ENCODE results near the gene UBTD2.

Gene UBTD2

GRCh38 chr5:172187118-172188032 is 96.2 kb downstream of the UBTD2 start:
- peak overlapping the region; percentile 93 for H3K4me3 ChIP-seq (ENCODE audit: low read depth, low read length)
- CTCF ChIA-PET, result interaction anchor here (0.5 to 5.4 kb wide), 26 partner anchors 8 to 276 kb away, joined by 3 to 114 read pairs (median 12); no protein-coding TSS in a partner anchor
- DNase-seq (ENCODE audit: low read depth, low spot score), result peak; percentile 23
- TF ChIP-seq CTCF (IDR thresholded peaks at IDR 0.05; ENCODE audit: insufficient read depth, low read length, missing control alignments), result peak; percentile 17
- POLR2A ChIA-PET, result interaction anchor here (0.6 to 3.0 kb wide), 8 partner anchors 14 to 123 kb away, joined by 3 to 14 read pairs (median 4); no protein-coding TSS in a partner anchor

- ChIA-PET CTCF (interaction anchor here (0.9 to 5.4 kb wide), 5 partner anchors 10 to 275 kb away, joined by 3 to 114 read pairs (median 3); no protein-coding TSS in a partner anchor), POLR2A (interaction anchor here (0.6 to 3.0 kb wide), 6 partner anchors 13 to 90 kb away, joined by 3 to 14 read pairs (median 4); no protein-coding TSS in a partner anchor)
- peak overlapping the region; percentile 93 for H3K4me3 ChIP-seq (ENCODE audit: low read depth, low read length)
- DNase-seq (ENCODE audit: low read depth, low spot score), result no peak
- no peak for TF ChIP-seq CTCF (IDR thresholded peaks at IDR 0.05; ENCODE audit: insufficient read depth, low read length, missing control alignments)
Measured at GRCh38 chr5:172186114-172186695, 97.4 kb downstream of the UBTD2 start.

- no peak for DNase-seq (ENCODE audit: low read depth, low spot score)
- TF ChIP-seq CTCF (IDR thresholded peaks at IDR 0.05; ENCODE audit: insufficient read depth, low read length, missing control alignments), result no peak
- ChIA-PET CTCF (no interaction called here), POLR2A (interaction anchor here (1.0 kb wide), 1 partner anchor 89 kb away, joined by 3 read pairs; no protein-coding TSS in a partner anchor)
- H3K4me3 ChIP-seq (ENCODE audit: low read depth, low read length), result no peak overlapping the region
Measured at GRCh38 chr5:172185096-172185461, 98.5 kb downstream of the UBTD2 start.

- H3K4me3 ChIP-seq (ENCODE audit: low read depth, low read length), result no peak overlapping the region
- CTCF ChIA-PET, result interaction anchor here (0.8 to 1.2 kb wide), 6 partner anchors 9 to 177 kb away, joined by 3 read pairs; partner anchors contain the start of gene FBXW11
- POLR2A ChIA-PET, result no interaction called here
- DNase-seq (ENCODE audit: low read depth, low spot score), result no peak
- TF ChIP-seq CTCF (IDR thresholded peaks at IDR 0.05; ENCODE audit: insufficient read depth, low read length, missing control alignments), result no peak
Measured at GRCh38 chr5:172183881-172184280, 99.7 kb downstream of the UBTD2 start.

- no peak overlapping the region for H3K4me3 ChIP-seq (ENCODE audit: low read depth, low read length)
- ChIA-PET CTCF (interaction anchor here (0.6 kb wide), 2 partner anchors 36 to 48 kb away, joined by 3 to 4 read pairs; no protein-coding TSS in a partner anchor), POLR2A (interaction anchor here (0.6 kb wide), 1 partner anchor 94 kb away, joined by 6 read pairs; no protein-coding TSS in a partner anchor)
- no peak for DNase-seq (ENCODE audit: low read depth, low spot score)
- TF ChIP-seq CTCF (IDR thresholded peaks at IDR 0.05; ENCODE audit: insufficient read depth, low read length, missing control alignments), result no peak
Measured at GRCh38 chr5:172182291-172182690, 101.3 kb downstream of the UBTD2 start.

GRCh38 chr5:172180936-172181335 is 102.6 kb downstream of the UBTD2 start:
- no peak overlapping the region for H3K4me3 ChIP-seq (ENCODE audit: low read depth, low read length)
- ChIA-PET CTCF (interaction anchor here (1.5 to 3.4 kb wide), 2 partner anchors 8 to 58 kb away, joined by 3 to 17 read pairs; partner anchors contain the start of gene STK10), POLR2A (no interaction called here)
- TF ChIP-seq CTCF (IDR thresholded peaks at IDR 0.05; ENCODE audit: insufficient read depth, low read length, missing control alignments), result no peak
- no peak for DNase-seq (ENCODE audit: low read depth, low spot score)

Data from AG04449 (cell line).